CD4-positive, alpha-beta T cell treated with Interleukin-12 subunit alpha and Interleukin-12 subunit beta, for 1 hour (primary cell): Measurements from ENCODE around the gene RUNDC3A.
"Not testable (repeated sequence)": the region's sequence is repeated elsewhere in the genome, so short reads cannot be mapped to it uniquely, and the experiment has no call there.

Experiments used
- DNase-seq: peaks from one replicate; pipeline ENCODE4 v3.0.0-alpha.2; 2020

Gene RUNDC3A

GRCh38 chr17:44321246-44322120 is 13.1 kb downstream of the RUNDC3A start:
- DNase-seq: no peak

- no peak for DNase-seq
These were observed 14.0 kb downstream of the RUNDC3A start for GRCh38 chr17:44322236-44322895.

- DNase-seq: no peak
These were observed 15.1 kb downstream of the RUNDC3A start for GRCh38 chr17:44323359-44324091.

- DNase-seq: no peak
These were observed 15.7 kb downstream of the RUNDC3A start for GRCh38 chr17:44324092-44324570.

- DNase-seq: peak; percentile 97
These were observed 16.3 kb downstream of the RUNDC3A start, which contains the start of gene SLC25A39 for GRCh38 chr17:44324571-44325275. Gene SLC25A39 (minus strand): TSS chr17:44324823. CDS start chr17:44323562, 1,261 bp downstream.

GRCh38 chr17:44326861-44327444 is 18.6 kb downstream of the RUNDC3A start:
- DNase-seq: peak; percentile 96

- DNase-seq: no peak
These were observed 19.5 kb downstream of the RUNDC3A start for GRCh38 chr17:44327715-44328449.

GRCh38 chr17:44329516-44329915 is 21.1 kb downstream of the RUNDC3A start:
- DNase-seq: not testable (repeated sequence)

GRCh38 chr17:44330263-44330662 is 21.9 kb downstream of the RUNDC3A start:
- DNase-seq: not testable (repeated sequence)

- DNase-seq: peak; percentile 86
These were observed 22.9 kb downstream of the RUNDC3A start for GRCh38 chr17:44331249-44331760.

GRCh38 chr17:44333371-44333770 is 25.0 kb downstream of the RUNDC3A start:
- no peak for DNase-seq

GRCh38 chr17:44334315-44334714 is 25.9 kb downstream of the RUNDC3A start:
- DNase-seq: no peak

GRCh38 chr17:44334727-44335126 is 26.3 kb downstream of the RUNDC3A start:
- DNase-seq: no peak

- DNase-seq: no peak
These were observed 27.2 kb downstream of the RUNDC3A start for GRCh38 chr17:44335564-44335963.

GRCh38 chr17:44335968-44336367 is 27.6 kb downstream of the RUNDC3A start:
- DNase-seq: no peak

- DNase-seq: no peak
These were observed 30.3 kb downstream of the RUNDC3A start for GRCh38 chr17:44338702-44339101.

- not testable (repeated sequence) for DNase-seq
These were observed 32.2 kb downstream of the RUNDC3A start for GRCh38 chr17:44340553-44340952.

- no peak for DNase-seq
These were observed 35.3 kb downstream of the RUNDC3A start for GRCh38 chr17:44343510-44344209.

GRCh38 chr17:44344939-44345453 is 36.6 kb downstream of the RUNDC3A start, which contains the start of gene GRN:
Gene GRN (plus strand): TSS chr17:44345302. CDS start chr17:44349165, 3,863 bp downstream.
- DNase-seq: peak; percentile 90

GRCh38 chr17:44345454-44346026 is 37.1 kb downstream of the RUNDC3A start:
- DNase-seq: peak; percentile 55
